PC-9 (cell line): Measurements from ENCODE around the gene SF3B2. TPM values are rescaled to one million over a fixed set of nuclear protein-coding genes. Genes with fewer than 3 reads are reported as not detected.

Source experiments
- BruUV-seq: library from RNA; stranded (reverse); fragments of 400-500 nt; replicated peaks from 2 replicates; lab custom pipeline; 2021; lab: Mats Ljungman, UMichigan
- CTCF ChIA-PET: fragments of 300-600 bp; sonication (Branson Sonifier 250); formaldehyde crosslinking; loops from one replicate; lab custom pipeline; 2022; ENCODE audit warnings: antibody characterized with exemption; lab: Charles Lee
- POLR2A ChIA-PET: fragments of 300-600 bp; sonication (Branson Sonifier 250); formaldehyde crosslinking; loops from one replicate; lab custom pipeline; 2022; ENCODE audit warnings: antibody characterized with exemption; ENCODE audit not compliant: unreplicated experiment; lab: Charles Lee
- DNase-seq, 2 experiments: peaks; one replicate each; pipeline versions ENCODE4 v3.0.0 to v3.0.0-alpha.2; 2015 to 2022; ENCODE audit warnings: mixed read lengths in 1 of 2
- H2AFZ ChIP-seq: fragments of 200-600 bp; sonication (generic); 2 replicates; pipeline ENCODE4 v1.8.1; 2017; ENCODE audit warnings: antibody characterized with exemption
- H3F3A ChIP-seq: fragments of 200-600 bp; sonication (generic); 2 replicates; pipeline ENCODE4 v1.8.1; 2017; ENCODE audit warnings: antibody characterized with exemption, mild to moderate bottlenecking, low read depth; ENCODE audit not compliant: insufficient read depth
- H3K27ac ChIP-seq: fragments of 200-600 bp; sonication (generic); 2 replicates; pipeline ENCODE4 v1.6.1; 2016; ENCODE audit warnings: mixed run types
- H3K27me3 ChIP-seq: fragments of 200-600 bp; sonication (generic); 2 replicates; pipeline ENCODE4 v1.6.1; 2016; ENCODE audit warnings: low read depth, mixed run types; ENCODE audit not compliant: insufficient read depth
- H3K36me3 ChIP-seq: fragments of 200-600 bp; sonication (generic); 2 replicates; pipeline ENCODE4 v1.6.1; 2016; ENCODE audit warnings: low read depth, mixed run types
- H3K4me1 ChIP-seq: fragments of 200-600 bp; sonication (generic); replicated peaks from 2 replicates; pipeline ENCODE4 v1.6.1; 2016; ENCODE audit warnings: mixed run types; ENCODE audit not compliant: insufficient read depth
- H3K4me2 ChIP-seq: fragments of 200-600 bp; sonication (generic); 2 replicates; pipeline ENCODE4 v1.6.1; 2017; ENCODE audit warnings: mixed run types
- H3K4me3 ChIP-seq: fragments of 200-600 bp; sonication (generic); 2 replicates; pipeline ENCODE4 v1.6.1; 2016; ENCODE audit warnings: mixed run types
- H3K79me2 ChIP-seq: fragments of 200-600 bp; sonication (generic); 2 replicates; pipeline ENCODE4 v1.6.1; 2017; ENCODE audit warnings: low read depth, mixed run types
- H3K9me2 ChIP-seq: fragments of 200-600 bp; sonication (generic); 2 replicates; pipeline ENCODE4 v1.8.1; 2017; ENCODE audit warnings: mild to moderate bottlenecking; ENCODE audit not compliant: insufficient read depth
- H3K9me3 ChIP-seq: fragments of 200-600 bp; sonication (generic); 2 replicates; pipeline ENCODE4 v1.8.1; 2016; ENCODE audit warnings: low read depth; ENCODE audit not compliant: insufficient read depth
- H4K20me1 ChIP-seq: fragments of 200-600 bp; sonication (generic); 2 replicates; pipeline ENCODE4 v1.8.1; 2017; ENCODE audit not compliant: insufficient read depth
- CTCF ChIP-seq: fragments of 200-600 bp; sonication (generic); conservative IDR thresholded peaks from 2 replicates; pipeline ENCODE4 v1.6.1; 2017; ENCODE audit warnings: mixed run types, antibody characterized with exemption, mild to moderate bottlenecking, moderate library complexity
- EZH2 ChIP-seq: fragments of 200-600 bp; sonication (generic); IDR thresholded peaks from 2 replicates; pipeline ENCODE4 v1.8.0; 2017; ENCODE audit warnings: antibody characterized with exemption, low read depth
- intact Hi-C: fragments of 100-400 bp; cut with micrococcal nuclease; formaldehyde crosslinking; loops from one replicate; pipeline ENCODE4 v1.10.0; 2022; ENCODE audit not compliant: unreplicated experiment
- total RNA-seq: library from RNA; stranded (reverse); gene quantifications from 2 replicates; pipeline ENCODE4 v1.2.3, GENCODE V29; 2021

SF3B2 gene
- total RNA-seq, 1 experiment from 2014 or later, result 224 TPM

- 0 out of 2 replicates have a peak, but pooled peaks cover under 1% of the 10 kb centered on the region for H3K4me1 ChIP-seq
- no peaks in the 10 kb centered on the region for H3K79me2 ChIP-seq
- H3K9me3 ChIP-seq, result no peaks in the 10 kb centered on the region
- BruUV-seq, result no TSS peak
- CTCF ChIA-PET, result no interaction called here
- H2AFZ ChIP-seq, result no peak overlapping the region
- H3K36me3 ChIP-seq, result peaks cover 77% of the 10 kb centered on the region
- DNase-seq, result no peak
- no peak overlapping the region for H3K4me2 ChIP-seq
- no peak overlapping the region for H3K27ac ChIP-seq
- POLR2A ChIA-PET, result no interaction called here
- H3F3A ChIP-seq, result peaks cover 58% of the 10 kb centered on the region
- TF ChIP-seq EZH2 (no peak), CTCF (no peak)
- H3K4me3 ChIP-seq, result no peak overlapping the region
- intact Hi-C loops, result loop anchor here (10.0 kb wide), 1 partner anchor 179 kb away; the partner anchor contains the start of gene FIBP
- H3K27me3 ChIP-seq, result no peaks in the 10 kb centered on the region
- H4K20me1 ChIP-seq, result peaks cover 12% of the 10 kb centered on the region
- no peaks in the 10 kb centered on the region for H3K9me2 ChIP-seq
Observed at GRCh38 chr11:66063900-66064299, 11.7 kb downstream of the SF3B2 start.

GRCh38 chr11:66064571-66064970, 12.4 kb downstream of the SF3B2 start:
- no TSS peak for BruUV-seq
- no peak overlapping the region for H2AFZ ChIP-seq
- CTCF ChIA-PET, result no interaction called here
- POLR2A ChIA-PET, result no interaction called here
- no peak overlapping the region for H3K4me3 ChIP-seq
- H3K9me3 ChIP-seq, result no peaks in the 10 kb centered on the region
- no peak overlapping the region for H3K4me2 ChIP-seq
- H4K20me1 ChIP-seq, result peaks cover 18% of the 10 kb centered on the region
- TF ChIP-seq CTCF (no peak), EZH2 (no peak)
- no peaks in the 10 kb centered on the region for H3K27me3 ChIP-seq
- 0 out of 2 replicates have a peak, but pooled peaks cover 7% of the 10 kb centered on the region for H3K4me1 ChIP-seq
- peaks cover 65% of the 10 kb centered on the region for H3F3A ChIP-seq
- no peaks in the 10 kb centered on the region for H3K9me2 ChIP-seq
- H3K36me3 ChIP-seq, result peaks cover 75% of the 10 kb centered on the region
- H3K27ac ChIP-seq, result no peak overlapping the region
- DNase-seq, result no peak
- intact Hi-C loops, result loop anchor here (10.0 kb wide), 1 partner anchor 180 kb away; the partner anchor contains the start of gene FIBP
- no peaks in the 10 kb centered on the region for H3K79me2 ChIP-seq

- no peak for TF ChIP-seq CTCF
- TF ChIP-seq EZH2, result no peak
- H3K79me2 ChIP-seq, result peaks cover 10% of the 10 kb centered on the region
- H3K4me1 ChIP-seq, result peaks cover 16% of the 10 kb centered on the region
- no peaks in the 10 kb centered on the region for H3K9me3 ChIP-seq
- H3K27me3 ChIP-seq, result no peaks in the 10 kb centered on the region
- peaks cover 21% of the 10 kb centered on the region for H4K20me1 ChIP-seq
- no peak overlapping the region for H3K4me2 ChIP-seq
- DNase-seq, result no peak
- POLR2A ChIA-PET, result no interaction called here
- intact Hi-C loops, result loop anchor here (10.0 kb wide), 1 partner anchor 182 kb away; the partner anchor contains the start of gene FIBP
- H3K9me2 ChIP-seq, result no peaks in the 10 kb centered on the region
- H3K27ac ChIP-seq, result no peak overlapping the region
- BruUV-seq, result no TSS peak
- peaks cover 72% of the 10 kb centered on the region for H3F3A ChIP-seq
- no peak overlapping the region for H2AFZ ChIP-seq
- H3K4me3 ChIP-seq, result no peak overlapping the region
- peaks cover 56% of the 10 kb centered on the region for H3K36me3 ChIP-seq
- CTCF ChIA-PET, result no interaction called here
Observed at GRCh38 chr11:66066751-66067150, 14.6 kb downstream of the SF3B2 start.
